Fibroblast of skin of abdomen (primary cell): ENCODE data around the gene ATCAY.
"Not testable (repeated sequence)": the region's sequence is repeated elsewhere in the genome, so short reads cannot be mapped to it uniquely, and the experiment has no call there.

Experiments
- DNase-seq: peaks from one replicate; pipeline ENCODE4 v3.0.0-alpha.2; 2013

The ATCAY gene

DNA sequence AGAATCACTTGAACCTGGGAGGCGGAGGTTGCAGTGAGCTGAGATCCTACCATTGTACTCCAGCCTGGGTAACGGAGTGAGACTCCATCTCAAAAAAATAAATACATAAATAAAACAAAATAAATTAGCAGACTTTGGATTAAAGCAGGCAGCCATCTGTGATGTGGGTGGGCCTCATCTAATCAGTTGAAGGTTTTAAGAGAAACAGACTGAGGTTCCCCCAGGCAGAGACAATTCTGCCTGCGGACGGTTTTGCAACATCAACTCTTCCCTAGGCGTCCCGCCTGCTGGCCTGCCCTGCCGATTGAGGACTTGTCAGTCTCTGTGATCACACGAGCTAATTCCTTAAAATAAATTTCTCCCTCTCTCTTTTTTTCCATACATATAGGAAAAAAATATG lies 23.7 kb downstream of the ATCAY start:
- no peak for DNase-seq

DNA sequence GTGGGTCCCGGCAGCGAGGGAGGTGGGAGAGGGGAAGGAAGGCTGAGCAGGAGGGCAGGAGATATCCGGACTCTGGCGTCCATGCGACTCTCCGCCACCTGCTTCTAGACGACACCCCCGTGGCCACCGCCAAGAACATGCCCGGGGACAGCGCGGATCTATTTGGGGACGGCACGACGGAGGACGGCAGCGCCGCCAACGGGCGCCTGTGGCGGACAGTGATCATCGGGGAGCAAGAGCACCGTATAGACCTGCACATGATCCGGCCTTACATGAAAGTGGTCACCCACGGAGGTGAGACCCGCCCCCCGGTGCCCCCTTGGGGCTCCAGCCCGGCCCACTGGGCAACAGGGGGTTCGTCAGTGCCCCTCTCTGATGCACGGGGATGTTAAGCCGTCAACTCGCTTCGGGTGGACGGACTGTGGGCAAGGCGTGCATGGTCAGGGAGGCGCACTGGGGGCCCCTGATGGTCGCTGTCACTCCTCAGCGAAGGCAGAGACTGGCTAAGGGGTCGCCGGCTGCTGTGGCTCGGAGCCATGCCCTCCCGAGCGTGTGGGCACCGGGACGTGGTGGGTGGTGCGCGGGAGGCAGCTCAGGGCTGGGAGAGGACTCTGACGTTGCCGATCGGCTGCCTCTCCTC lies 27.3 kb downstream of the ATCAY start:
- no peak for DNase-seq

DNA sequence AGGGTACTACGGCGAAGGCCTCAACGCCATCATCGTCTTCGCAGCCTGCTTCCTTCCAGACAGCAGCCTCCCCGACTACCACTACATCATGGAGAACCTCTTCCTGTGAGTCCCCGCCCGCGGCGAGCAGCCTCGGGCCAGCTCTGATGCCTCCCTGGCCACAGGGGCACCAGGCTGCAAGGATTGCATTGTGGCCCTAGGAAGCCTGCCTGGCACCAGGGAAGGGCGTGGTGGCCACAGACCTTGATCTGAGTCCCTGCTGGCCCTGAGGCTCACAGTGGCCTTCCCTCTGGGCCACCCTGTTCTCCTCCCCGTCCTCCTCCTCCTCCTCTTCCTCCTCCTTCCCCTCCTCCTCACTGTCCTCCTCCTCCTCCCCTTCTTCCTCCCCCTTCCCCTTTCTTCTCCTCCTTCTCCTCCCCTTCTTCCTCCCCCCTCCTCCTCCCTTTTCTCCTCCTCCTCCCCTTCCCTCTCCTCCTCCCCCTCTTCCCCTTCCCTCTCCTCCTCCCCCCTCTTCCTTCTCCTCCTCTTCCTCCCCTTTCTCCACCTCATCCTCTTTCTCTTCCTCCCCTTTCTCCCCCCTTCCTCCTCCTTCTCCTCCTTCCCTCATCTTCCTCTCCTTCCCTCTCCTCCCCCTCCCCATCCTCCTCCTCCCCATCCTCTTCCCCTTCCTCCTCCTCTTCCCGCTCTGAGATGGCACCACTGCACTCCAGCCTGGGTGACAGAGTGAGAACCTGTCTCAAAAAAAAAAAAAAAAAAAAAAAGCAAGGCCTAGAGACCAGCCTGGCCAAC lies 28.0 kb downstream of the ATCAY start:
- DNase-seq, result no peak

DNA sequence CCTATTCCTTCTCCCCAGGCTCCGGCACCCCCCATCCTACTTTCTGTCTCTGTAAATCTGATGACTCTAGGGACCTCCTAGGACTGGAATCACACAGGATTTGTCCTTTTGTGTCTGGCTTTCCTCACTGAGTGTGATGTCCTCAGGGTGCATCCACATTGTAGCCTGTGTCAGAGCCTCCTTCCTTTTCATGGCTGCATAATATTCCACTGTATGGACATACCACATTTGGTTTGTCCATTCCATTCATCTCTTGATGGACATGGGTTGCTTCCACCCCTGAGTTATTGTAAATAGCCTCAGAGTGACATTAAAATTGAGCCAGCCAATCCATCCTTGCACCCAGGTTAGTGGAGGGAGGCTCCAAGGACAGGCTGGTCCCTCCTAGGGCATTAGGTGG lies 29.6 kb downstream of the ATCAY start:
- DNase-seq, result no peak

DNA sequence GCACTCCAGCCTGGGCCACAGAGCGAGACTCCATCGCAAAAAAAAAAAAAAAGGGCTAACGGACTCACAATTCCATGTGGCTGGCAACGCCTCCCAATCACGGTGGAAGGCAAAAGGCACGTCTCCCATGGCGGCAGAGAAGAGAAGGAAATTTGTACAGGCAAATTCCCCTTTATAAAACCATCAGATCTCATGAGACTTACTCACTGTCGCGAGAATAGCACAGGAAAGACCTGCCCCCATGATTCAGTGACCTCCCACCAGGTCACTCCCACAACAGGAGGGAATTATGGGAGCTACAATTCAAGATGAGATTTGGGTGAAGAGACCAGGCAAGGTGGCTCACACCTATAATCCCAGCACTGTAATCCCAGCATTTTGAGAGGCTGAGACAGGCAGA lies 33.7 kb downstream of the ATCAY start:
- DNase-seq, result no peak

DNA sequence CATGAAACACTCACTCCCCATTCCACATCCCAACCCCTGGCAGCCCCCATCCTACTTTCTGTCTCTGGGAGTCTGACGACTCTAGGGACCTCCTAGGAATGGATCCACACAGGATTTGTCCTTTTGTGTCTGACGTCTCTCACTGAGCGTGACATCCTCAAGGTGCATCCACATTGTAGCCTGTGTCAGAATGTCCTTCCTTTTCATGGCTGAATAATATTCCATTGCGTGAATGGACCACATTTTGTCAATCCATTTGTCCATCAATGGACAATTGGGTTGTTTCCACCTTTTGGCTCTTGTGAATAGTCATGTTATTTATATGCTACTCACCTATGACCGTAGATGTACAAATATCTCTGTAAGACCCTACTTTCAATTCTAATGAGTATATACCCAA lies 35.5 kb downstream of the ATCAY start:
- DNase-seq, result no peak

DNA sequence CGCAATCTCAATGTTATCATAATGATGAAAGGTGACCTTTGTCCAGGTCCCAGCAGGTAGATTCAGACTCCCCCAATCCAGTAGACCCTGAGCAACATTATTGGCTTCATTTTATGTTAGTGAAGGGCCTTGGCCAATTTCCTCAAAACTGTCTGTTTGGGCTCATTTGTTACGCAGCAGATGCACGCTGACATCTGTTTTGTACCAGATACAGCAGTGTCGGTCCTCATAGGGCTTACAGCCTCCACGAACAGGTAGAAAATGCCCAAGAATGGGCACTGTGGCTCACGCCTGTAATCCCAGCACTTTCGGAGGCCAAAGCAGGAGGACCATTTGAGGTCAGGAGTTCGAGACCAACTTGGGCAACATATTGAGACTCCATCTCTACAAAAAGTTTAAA lies 39.3 kb downstream of the ATCAY start:
- DNase-seq, result no peak

DNA sequence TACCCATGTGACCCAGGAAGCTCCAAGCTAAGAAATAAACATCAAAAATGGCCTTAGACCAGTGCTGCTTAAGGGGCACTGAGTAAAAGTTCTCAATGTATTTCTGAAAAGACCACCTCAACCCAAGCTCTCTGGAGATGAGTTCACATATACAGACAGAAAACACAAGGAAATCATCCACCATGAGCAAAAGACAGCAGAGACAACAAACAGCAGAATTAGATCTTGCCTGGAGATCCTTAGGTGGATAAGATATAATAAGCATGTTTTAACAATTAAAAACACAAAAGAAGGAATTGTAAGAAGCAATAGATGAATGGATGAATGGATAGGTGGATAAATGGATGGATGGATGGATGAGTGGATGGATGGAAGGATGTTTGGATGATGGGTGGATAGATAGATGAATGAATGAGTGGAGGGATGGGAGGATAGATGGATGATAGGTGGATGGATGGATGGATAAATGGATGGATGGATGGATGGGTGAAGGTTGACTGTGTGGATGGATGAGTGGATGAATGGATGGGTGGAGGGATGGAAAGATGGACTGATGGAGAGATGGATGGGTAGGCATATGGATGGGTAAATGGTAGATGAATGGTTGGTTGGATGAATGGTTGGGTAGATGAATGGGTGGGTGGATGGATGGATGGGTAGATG lies 42.7 kb downstream of the ATCAY start:
- no peak for DNase-seq

DNA sequence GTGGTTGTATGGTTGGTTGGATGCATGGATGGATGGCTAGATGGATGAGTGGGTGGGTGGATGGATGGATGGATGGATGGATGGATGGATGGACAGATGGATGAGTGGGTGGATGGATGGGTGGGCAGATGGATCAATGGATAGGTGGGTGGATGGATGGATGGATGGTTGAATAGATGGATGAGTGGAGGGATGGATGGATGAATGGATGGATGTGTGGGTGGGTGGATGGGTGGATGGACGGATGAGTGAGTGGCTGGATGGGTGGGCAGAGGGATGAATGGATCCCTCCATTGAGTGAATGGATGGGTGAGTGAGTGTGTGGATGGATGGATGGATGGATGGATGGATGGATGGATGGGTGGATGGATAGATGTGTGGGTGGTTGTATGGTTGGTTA lies 43.4 kb downstream of the ATCAY start:
- no peak for DNase-seq

DNA sequence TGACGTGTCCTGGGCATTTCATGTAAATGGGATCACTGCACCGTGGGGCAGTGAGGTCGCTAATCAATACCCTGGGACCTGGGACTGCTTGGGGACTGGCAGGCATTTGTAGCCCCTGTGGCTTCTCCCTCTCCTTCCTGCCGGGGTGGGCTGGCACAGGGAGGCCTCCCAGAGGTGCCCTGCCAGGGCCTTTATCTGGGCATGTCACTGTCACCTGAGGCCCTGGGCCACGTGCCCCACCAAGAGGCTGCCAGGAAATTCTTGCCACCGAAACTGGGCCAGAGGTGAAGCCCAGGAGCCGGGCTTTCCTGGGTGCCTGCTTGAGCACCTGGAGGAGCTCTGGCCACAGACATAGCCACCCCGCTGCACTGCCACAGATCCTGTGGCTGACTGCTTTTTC lies 50.6 kb downstream of the ATCAY start:
- no peak for DNase-seq

DNA sequence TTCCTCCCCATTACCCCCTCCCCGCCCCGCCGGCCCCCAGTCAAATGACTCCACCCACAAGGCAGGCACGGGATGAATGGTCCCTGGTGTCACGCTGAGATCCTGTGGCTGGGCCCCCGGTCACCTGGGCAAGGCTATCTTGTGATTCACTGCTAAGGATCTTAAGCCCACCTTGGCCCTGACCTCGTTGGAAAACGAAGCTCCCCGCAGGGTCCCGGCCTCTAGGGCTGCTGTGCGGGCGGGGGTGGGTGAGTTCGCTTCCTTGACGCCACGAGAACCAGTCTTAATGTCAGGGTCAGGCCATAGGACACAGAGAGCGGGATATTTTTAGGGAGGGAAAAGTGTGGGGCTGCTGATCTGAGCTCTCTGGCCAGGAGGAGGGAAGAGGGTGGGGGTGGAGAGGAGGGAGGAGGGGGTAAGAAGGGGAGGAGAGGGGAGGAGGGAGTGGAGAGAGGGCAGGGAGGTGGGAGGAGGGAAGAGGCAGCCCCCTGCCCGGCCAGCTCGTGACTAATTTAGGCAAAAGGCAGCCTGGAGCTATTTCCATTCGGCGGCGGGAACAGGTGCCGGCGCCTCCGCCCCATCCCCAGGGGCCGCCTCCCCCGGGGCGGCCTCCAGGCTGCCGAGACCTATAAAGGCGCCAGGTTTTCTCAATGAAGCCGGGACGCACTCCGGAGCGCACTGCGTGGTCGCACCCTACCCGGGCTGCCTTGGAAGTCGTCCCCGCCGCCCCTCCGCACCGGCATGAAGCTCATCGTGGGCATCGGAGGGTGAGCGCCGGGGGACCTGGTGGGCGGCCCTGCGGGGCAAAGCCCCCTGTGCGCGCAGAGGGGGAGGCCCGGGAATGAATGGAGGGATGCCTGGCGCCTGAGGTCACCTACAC lies 52.7 kb downstream of the ATCAY start, which contains the start of gene NMRK2:
Gene NMRK2 (plus strand): TSS at position 139 of the 880 bp plus-strand sequence. CDS start 603 bp downstream, at position 742.
- DNase-seq, result no peak

DNA sequence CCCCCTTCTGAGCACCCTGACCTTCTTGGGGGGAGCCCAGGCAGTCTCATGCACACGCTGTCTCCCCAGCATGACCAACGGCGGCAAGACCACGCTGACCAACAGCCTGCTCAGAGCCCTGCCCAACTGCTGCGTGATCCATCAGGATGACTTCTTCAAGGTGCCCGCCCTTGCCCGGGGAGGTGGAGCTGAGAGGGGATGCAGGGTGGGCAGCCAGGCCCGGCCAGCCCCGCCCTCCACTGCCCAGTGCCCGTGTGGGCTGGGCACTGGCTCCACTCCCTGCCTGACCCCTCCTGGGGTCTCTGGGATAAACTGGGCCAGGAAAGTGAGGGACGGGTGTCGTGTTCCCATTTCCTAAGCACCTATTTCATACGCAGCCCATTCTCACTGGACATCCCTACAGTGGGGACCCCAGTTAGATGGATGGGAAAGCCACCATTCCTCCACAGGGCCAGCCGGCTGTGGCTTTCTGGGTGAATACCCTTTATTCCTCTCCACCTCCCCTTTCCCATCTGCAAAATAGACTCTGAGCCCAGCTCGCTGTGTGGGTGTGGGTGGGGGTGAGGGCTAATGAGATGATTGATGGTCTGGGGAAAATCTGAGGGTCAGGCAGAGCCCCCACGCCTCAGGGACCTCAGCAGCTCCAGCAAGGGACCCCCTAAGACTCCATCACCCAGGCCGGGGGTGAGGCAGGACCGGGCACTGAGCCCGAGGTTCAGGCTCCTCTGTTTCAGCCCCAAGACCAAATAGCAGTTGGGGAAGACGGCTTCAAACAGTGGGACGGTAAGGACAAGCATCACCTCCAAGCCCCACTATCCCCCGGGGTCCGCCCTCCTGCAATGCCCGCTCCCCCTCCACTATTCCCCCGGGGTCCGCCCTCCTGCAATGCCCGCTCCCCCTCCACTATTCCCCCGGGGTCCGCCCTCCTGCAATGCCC lies 56.3 kb downstream of the ATCAY start:
- no peak for DNase-seq

DNA sequence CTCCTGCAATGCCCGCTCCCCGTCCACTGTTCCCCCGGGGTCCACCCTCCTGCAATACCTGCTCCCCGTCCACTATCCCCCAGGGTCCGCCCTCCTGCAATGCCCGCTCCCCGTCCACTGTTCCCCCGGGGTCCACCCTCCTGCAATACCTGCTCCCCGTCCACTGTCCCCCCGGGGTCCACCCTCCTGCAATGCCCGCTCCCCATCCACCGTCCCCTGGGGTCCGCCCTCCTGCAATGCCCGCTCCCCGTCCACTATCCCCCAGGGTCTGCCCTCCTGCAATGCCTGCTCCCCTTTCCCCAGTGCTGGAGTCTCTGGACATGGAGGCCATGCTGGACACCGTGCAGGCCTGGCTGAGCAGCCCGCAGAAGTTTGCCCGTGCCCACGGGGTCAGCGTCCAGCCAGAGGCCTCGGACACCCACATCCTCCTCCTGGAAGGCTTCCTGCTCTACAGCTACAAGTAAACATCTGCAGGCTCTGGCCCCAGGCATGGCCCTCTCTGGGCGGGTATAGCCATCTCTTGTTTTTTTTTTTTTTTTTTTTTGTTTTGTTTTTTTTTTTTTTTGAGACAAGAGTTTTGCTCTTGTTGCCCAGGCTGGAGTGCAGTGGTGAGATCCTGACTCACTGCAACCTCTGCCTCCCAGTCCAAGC lies 57.9 kb downstream of the ATCAY start:
- DNase-seq, result not testable (repeated sequence)

DNA sequence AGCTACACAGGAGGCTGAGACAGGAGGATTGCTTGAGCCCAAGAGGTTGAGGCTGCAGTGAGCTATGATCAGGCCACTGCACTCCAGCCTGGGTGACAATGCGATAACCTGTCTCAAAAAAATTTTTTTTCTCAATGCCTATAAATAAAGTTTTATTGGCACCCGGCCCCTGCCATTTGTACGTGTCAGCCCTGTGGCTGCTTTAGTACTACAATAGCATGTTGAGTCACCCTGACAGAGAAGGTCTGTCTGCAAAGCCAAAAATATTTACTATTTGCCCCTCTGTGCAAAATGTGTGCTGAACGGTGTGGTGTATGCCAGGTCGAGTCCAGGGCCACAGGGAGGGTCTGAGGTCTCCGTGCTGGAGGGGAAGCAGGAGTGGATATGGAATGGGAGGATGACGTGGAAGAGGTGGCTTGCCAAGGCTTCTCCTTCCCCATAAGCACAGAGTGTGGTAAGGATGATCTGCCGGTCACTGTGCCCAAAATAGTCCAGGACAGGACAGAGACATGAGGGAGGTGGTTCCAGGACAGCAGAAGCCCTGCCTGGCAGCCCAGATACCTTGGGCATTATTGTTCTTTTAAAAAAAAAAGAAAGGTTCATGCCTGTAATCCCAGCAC lies 62.4 kb downstream of the ATCAY start:
- DNase-seq, result no peak

DNA sequence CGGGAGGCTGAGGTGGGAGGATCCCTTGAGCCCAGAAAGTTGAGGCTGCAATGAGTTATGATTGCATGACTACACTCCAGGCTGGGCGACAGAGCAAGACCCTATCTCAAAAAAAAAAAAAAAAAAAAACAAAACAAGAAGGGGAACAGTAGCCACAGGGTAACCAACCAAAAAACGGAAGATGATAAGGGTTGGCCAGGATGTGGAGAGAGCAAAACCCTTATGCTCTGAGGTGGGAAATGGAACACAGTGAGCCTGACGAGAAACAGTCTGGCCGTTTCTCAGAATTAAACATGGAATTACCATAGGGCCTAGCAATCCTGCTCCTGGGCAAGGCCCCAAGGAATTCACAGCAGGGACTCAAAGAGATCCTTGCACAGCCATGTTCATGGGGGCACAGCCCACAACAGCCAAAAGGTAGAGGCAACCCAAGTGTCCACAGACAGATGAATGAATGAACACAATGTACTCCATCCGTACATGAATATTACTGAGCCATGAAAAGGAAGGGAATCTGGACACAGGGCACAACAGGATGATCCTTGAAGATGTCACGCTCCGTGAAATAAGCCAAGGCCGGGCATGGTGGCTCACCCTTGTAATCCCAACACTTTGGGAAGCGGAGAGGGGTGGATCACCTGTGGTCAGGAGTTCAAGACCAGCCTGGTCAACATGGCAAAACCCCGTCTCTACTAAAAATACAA lies 63.7 kb downstream of the ATCAY start:
- DNase-seq, result no peak

DNA sequence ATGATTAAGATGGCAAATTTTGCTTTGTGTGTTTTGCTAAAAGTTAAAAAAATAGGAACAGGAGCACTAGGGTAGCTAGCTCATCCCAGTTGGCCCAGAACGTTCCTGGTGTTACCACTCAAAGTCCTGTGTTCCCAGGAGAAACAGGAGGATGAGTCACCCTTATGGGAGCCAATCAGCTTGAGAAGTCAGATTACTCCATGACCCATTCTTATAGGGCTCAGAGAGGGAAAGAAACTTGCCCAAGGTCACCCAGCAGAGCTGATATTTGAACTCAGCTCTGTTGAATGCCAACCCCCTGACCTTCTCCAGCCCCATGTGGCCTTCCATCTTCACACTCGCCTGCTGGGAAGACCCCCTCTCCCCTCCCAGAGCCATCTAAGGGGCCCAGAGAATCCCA lies 65.4 kb downstream of the ATCAY start:
- no peak for DNase-seq

DNA sequence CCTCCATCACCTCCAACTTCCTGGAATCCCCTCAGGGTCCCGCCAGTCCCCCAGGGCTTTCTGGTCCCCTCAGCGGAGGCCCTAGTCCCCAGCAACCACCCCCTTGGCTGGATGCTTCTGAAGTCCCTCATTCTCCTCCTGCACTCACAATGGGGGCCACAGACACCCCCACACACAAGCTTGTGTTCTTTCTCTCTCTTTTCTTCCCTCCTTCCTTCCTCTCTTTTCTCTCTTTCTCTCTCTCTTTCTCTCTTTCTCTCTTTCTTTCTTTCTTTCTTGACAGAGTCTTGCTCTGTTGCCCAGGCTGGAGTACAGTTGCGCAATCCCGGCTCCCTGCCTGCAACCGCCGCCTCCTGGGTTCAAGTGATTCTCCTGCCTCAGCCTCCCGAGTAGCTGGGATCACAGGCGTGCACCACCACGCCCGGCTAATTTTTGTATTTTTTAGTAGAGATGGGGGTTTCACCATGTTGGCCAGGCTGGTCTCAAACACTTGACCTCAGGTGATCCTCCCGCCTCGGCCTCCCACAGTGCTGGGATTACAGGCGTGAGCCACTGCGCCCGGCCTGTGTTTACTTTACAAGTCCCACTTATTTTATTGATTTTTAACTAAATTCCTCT lies 66.9 kb downstream of the ATCAY start:
- not testable (repeated sequence) for DNase-seq

DNA sequence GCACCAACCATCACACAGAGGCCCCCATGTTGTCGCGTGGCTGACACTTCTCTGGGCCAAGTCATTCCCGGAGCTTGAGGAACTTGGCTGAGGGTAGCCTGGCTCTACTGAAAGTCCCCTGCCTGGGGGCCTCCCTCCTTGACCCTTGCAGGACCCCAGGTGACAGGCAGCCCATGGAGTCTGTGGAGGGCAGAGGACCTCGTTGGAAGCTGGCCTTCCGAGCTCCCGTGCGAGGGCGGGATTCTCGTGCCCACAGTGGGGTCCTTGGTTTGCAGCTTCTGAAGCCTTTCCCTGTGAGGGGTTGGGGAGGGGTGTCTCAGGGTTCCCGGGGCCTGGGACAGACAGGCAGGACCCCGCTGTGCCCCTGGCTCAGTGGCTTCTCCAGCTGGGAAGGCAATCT lies 68.8 kb downstream of the ATCAY start:
- DNase-seq, result no peak
